HG03139 (cell line): ENCODE results near the gene ENOX2.

Experiments
- ATAC-seq: cut with Tn5 transposase; IDR thresholded peaks from one replicate; pipeline ENCODE4 v1.9.1; 2021; ENCODE audit not compliant: unreplicated experiment

Gene ENOX2

DNA sequence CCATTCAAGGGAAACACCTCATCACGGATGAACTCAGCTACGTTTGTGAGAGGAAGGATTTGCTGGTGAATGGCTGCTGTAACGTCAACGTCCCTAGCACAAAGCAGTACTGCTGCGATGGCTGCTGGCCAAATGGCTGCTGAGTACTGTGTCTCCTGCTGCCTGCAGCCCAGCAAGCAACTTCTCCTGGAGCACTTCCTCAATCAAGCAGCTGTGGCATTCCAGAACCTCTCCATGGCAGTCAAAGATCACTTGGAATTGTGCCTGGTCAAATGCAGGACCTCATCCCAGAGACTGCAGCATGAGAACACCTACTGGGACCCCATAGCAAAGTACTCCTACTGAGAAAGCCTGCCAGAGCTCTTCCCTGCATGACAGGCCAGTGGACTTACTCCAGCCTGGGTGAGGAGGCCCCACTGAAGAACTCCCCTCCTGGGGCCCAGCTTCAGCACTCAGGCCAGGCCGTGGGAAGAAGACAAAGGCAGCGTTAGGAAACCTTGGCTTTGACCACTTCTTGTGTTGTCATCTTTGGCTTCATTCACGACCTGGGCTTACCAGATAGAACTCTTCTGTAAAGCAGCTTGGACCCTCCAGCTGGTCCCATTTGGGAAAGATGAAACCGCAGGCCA, 256.9 kb downstream of the ENOX2 start:
- no peak for ATAC-seq

DNA sequence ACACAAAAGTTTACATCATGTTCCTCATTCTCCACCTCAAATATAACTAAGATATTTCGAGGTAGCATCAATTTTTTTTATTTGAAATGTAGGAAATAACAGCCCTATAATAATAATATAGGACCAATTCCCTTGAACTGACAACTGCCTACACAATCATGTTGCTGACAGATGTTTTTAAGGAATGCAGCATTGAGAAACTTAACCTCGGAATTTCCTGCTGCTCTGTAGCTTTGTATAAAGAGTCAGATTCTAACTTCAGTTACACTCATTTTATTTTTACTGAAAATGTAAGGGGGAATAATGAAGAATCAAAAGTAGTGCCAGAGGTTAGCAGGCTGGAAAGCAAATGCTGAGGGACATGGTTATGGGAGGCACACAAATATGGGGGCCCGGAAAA, 265.4 kb downstream of the ENOX2 start:
- no peak for ATAC-seq

DNA sequence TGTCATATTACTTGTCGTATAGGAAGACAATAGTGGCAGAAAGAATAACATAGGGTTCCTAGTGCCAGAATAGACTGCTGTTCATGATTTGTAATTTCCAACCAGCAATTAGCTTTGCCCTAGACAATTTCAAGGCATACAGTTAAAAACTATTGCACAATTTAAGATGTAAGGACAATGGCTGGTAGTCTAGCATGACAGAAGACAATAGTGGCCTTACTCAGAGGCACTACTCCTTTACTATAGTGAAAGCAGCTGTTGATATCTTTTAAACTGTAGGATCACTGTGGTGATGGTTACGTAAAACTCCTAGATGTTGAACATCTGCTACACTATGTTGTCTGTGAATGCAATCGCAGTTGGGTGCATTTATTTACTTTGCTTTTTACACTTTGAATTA, 266.7 kb downstream of the ENOX2 start:
- ATAC-seq = no peak

DNA sequence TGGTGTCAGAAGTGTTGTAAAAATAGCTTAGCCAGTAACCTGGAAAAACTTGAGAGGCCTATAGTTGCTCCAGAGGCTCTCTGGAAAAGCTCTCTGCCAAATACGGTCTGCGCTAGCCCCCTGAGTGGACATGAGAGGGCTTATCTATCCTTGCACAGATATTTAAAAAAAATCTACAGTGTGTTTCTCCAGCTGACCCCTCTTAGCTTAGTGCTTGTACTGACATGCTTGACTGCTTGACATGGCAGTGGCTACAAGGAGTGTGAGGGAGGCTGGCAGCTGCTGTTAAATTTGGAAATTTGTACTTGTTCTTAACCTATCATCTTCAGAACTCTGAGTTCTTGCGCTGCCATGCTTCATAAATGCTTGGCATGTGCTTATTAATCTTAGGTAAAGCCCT, 272.0 kb downstream of the ENOX2 start:
- no peak for ATAC-seq

DNA sequence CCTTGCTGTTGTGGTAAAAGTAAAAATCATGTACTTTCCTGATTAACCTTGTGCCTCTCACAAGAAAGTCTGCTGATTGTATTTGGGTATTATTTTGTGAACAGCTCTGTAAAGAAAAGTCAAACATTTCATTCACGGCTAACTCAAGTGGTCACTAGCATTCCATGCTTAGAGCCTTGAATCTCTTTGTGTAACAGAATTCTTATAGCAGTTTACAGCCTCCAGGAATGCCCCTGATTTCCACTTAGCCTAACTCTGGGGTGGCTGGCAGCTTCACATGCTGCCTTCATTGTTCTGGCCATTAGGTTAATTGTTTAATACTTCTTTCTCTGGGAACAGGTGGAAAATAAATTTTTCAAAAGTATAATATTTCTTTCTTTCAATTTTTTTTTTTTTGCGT, 274.5 kb downstream of the ENOX2 start:
- ATAC-seq = no peak

DNA sequence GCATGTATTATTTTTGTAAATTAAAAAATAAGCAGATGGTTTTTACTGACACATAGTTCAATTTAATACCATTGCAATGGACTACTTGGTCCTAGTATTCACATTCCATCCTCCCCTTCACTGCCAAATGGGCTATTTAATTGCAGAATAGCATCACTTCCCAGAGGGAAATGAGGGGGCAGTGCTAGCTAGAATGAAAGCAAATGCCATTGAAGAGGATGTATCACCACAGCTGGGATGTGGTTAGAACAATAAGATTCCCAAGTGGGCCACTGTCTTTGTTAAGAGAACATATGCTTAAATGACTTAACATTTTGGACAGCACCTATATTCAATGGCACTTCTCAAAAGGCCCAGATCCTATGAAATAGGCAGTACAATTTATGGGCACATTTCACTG, 276.5 kb downstream of the ENOX2 start:
- no peak for ATAC-seq

DNA sequence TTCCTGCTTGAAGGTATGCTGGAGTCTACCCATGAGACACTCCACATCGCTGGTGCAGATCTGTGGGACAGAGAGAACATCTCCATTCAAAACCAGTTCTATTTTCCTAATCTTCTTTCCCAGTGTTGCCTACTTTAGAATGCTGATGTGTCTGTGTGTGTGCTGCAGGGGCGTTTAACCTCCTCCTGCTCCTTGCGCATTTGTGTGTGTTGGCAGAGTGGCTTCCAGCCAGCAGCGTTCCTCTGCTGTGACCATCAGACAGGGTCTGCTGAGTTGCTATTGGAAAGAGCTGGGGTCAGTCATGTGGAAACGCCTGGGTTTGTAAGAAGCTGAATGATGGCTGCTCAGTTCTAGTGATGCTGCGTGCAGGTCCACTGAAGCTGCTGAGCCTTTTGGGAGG, 277.6 kb downstream of the ENOX2 start:
- no peak for ATAC-seq

DNA sequence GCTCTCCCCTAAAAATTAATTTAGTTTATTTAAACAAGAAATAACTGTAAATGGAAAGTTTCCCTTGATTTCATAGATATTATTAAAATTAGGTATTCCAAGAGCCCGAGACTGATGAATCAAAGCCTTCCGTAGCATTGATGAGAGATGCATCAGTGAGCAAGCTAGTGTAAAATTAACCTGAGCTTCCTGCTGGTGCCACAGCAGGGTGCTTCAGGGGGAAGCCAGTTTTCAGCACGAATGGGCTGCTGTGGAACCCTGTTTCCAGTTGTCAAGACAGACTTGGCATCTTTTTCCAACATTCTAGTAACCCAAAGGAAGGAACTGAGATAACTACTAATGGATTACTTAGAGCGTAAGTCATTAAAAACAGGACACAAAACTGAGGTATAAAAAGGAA, 279.5 kb downstream of the ENOX2 start:
- no peak for ATAC-seq

DNA sequence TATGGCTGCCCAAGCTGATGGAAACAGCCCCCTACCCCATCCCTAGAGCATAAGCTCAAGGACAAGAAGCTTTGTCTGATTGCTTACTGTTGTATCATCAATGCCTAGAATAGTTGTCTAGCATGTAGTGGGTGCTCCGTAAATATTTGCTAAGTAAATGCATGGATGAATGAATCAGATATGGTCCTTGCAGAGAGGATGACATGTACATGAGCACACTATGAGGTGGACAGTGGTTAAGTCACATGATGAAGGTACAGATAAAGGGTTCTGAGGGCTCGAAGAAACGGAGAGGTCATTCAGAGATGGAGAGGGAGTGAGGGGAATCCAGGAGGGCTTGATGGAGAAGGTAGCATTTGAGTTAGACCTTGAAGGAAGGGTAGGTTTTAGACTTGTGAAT, 287.1 kb downstream of the ENOX2 start:
- ATAC-seq = no peak

DNA sequence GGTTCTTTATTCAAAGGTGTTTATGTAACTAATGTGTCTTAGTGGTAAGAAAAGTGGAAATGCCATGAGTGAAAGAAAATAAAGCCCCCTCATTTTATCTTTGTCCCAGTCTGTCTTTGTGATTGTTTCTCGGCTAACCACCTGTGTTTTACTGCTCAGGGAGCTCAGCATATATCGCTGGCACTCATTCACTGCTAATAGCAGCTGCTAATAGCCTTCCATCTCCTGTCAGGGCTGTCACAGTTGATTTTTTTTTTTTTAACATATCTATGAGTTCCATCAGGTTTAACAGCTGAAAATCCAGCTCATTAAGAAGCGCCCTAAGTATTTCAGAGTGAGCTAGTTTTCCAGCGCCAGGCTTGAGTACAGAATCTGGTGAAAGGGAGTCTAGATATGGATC, 295.6 kb downstream of the ENOX2 start:
- no peak for ATAC-seq

DNA sequence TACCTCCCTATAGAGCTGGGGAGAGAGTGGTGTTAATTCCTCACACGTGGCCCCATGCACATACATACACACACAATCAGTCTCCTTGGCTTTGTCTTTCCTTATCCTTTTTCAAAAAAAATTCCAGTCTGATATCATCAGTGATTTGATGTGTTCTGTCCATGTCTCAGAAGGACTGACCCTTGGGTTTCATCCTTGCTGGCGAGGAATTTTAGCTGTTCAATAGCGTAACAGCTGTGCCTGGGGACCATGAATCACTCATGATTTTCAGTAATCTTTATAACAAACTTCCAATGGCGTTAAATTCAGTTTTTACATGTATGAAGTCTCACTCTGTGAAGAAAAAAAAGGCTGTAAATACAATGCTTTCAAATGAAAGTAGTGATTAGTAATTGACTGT, 296.6 kb downstream of the ENOX2 start:
- ATAC-seq = no peak

DNA sequence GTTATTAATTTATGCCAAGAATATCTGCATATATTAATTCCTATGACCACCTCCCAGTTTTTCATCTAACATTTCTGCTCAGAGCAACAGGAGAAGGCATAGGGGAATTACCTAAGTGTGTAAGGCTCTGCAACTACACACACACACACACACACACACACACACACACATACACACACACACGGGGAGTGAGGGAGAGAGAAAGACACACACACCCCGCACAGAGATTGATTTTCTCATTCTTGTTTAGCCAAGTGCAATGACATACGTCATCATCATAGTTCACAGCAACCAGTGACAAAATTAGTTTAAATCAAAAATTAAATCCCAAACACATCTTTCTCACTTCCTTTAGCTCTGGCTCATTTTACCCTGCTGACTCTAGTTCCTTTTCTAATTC, 298.1 kb downstream of the ENOX2 start:
- no peak for ATAC-seq

DNA sequence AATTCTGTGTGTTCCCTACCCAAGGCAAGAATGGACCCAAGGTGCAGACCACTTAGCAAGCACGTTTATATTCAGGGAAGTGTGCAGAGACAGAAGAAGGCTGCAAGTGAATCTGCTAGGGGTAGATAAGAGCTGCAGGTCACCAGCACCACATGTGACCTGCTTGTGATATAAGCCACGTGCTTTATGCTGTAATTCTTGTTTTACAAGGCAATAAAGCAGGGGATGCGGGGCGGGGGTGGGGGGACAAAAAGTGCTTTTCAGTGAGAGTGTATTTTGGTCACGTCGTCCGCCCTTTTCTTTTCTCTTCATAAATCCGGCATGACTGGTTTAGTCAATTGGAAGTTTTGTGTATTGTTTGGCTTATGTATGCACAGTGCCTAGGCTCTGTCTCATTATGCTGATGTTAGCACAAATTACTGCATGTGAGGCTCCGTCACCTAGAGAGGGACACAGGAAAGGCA, 308.5 kb downstream of the ENOX2 start:
- no peak for ATAC-seq

DNA sequence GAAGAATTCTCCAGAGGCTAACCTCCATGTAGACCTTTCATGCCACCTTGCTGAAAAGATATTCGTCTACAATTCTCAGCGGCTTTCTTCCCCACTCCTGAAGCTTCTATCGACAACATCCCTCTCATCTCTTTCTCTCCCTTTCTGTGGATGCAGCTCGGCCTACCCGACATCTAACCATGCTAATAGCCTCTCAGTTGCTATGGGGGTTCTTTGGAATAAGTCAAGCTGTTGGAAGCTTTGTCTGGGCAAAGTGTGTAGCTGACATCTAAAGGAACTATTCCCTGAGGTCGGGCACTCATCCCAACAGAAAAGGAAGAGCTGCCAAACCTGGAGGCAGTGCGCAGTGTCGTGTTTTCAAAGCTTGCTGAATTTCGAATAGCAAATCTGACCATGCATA, 309.1 kb downstream of the ENOX2 start:
- ATAC-seq = no peak

DNA sequence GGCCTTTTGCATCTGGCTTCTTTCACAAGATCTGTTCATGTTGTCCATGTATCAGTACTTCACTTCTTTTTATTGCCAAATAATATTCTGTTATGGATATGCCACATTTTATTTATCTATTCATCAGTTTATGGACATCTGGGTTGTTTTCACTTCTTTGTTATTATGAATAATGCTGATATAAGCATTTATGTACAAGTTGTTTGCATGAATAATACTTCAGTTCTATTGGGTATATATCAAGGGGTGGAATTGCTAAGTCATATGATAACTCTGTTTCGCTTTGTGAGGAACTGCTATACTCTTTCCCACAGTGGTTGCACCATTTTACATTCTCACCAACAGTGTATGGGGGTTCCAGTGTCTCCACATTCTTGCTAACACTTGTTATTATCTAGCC, 310.8 kb downstream of the ENOX2 start:
- no peak for ATAC-seq

DNA sequence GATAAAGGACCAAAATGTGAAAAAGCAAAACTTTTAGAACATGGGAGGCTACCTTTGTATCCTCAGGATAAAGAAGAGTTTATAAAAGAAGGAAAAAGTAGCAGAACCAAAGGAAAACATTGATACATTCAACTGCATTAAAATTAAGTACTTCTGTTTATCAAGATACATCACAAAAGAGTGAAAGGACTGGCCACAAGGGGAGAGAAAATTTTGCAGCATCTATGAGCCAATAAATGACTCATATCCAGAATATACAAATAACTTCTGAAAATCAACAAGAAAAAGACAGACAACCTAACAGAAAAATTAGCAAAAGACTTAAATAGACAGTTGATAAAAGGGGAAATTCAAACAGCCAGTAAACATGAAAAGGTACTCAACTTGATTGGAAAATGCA, 324.1 kb downstream of the ENOX2 start:
- no peak for ATAC-seq

DNA sequence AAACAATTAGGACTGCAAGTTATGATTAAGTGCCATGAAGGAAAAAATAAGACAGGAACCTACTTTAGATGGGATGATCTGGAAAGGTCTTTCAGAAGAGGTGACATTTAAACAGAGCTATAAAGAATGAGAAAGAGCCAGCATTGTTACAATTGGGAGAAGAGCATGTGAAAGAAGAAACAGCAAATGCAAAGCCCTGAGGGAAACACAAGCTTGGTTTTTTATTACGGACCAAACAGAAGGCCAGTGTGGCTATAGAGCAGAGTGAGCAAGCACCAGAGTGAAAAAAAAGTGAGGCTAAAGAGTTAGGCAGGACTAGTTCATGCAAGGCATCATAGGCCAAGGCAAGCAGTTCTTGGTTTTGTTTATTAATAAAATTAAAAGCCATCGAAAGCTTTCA, 325.6 kb downstream of the ENOX2 start:
- ATAC-seq = no peak

DNA sequence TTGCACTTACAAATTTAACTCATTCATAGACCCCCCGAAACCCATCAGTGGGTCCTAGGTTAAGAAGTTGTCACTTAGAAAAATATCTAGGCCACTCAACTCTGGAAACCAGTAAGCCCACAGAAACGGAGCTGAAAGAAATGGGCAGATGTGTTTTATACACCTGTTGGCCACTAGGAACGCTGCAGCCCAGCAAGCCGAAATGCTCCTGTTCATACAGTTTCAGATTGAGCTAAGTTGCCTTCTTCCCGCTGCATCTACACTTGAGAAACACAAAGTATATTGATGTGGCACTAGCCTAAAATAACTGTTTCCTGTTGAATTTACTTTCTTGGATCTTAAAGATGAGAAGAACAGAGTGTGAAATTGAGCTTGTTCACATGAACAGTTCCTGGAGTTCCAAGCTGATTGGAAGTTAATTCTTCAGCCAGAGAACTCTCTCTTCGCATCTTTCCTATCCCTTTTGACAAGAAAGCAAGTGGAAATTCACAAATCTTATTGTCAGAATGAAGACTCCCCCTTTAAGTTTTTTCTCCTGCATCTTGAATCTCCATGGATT, 327.1 kb downstream of the ENOX2 start:
- ATAC-seq = no peak
